ENCODE results near the gene P3H3. TPM values are rescaled to one million over a fixed set of nuclear protein-coding genes. Genes with fewer than 3 reads are reported as not detected.

The P3H3 gene
- total RNA-seq, 1 experiment from 2014 or later = 56.4 TPM

DNA sequence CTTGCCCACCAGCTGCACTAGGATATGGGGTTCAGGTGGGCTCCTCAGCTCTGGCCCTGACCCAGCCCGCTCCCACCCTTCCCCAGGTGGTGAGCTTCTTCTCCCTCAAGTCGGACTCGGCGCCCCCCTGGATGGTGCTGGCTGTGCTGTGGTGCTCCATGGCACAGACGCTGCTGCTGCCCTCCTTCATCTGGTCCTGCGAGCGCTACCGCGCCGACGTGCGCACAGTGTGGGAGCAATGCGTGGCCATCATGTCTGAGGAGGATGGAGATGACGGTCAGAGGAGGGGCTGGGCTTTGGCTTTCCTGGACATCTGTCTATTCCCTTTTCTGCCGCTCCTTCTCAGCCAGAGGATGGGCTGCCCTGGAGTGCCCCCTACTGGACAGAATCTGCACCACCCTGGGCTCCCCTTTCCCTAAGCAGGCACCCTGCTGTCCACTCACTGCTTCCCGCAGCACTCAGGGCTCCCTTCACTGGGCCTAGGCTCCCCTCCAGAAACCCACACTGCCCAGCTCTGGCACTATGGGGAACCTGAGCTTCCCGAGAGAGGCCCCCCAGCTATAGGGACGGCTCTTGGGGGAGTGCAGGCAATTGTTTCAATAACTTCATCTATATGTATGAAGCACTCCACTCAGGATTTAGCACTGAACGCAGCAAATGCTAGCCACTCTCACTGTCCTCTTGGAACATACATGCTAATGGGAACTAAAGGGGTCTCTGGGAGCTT lies 2.6 kb upstream of the P3H3 start:
- peak; percentile 94 for DNase-seq (ENCODE audit: low spot score)
- in situ Hi-C loops (cut with HindIII; ENCODE audit: low sequenced_read_pairs) = no loop called here

DNA sequence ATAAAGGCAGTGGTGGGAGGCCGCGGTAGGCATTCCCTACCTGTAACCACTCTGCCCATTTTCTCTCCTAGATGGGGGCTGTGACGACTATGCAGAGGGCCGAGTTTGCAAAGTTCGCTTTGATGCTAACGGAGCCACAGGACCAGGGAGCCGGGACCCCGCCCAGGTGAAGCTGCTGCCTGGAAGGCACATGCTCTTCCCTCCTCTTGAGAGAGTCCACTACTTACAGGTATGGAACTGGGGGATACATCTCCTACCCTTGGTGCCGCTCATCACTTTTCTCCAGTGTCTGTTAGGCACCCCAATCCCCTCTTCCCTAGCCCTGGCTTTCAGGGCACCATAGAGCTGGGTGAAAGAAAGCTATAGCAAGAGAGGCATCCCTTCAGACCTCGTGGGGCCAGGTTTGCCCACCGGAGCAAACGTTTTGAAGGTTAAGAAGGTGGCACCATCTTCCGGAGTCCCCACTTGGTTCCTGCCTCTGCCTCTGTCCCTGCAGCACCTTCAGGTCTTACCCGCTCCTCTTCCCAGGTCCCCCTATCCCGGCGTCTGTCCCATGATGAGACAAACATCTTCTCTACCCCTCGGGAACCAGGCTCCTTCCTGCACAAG lies 2.0 kb upstream of the P3H3 start:
- no peak for DNase-seq (ENCODE audit: low spot score)
- in situ Hi-C loops (cut with HindIII; ENCODE audit: low sequenced_read_pairs) = no loop called here

DNA sequence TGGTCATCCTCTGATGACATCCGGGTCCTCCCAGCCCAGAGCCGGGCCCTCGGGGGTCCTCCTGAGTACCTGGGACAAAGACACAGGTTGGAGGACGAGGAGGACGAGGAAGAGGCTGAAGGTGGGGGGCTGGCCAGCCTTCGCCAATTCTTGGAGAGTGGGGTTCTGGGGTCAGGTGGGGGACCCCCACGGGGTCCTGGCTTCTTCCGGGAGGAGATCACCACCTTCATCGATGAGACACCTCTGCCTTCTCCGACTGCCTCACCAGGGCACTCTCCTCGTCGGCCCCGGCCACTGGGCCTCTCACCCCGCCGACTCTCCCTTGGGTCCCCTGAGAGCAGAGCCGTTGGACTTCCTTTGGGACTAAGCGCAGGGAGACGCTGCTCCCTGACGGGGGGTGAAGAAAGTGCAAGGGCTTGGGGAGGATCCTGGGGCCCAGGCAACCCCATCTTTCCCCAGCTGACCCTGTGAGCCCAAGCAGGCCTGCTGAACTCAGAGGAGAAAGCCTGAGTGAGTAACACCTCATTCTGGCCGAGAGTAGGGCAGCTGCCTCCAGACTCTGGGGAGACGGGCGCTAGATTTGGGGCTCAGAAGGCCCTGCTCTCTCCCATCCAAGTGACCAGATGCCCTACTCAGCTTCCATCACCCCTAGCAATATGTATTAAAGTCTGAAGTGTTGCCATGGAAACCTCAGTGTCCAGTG lies 1.3 kb upstream of the P3H3 start:
- in situ Hi-C loops (cut with HindIII; ENCODE audit: low sequenced_read_pairs) = no loop called here
- DNase-seq (ENCODE audit: low spot score) = no peak

DNA sequence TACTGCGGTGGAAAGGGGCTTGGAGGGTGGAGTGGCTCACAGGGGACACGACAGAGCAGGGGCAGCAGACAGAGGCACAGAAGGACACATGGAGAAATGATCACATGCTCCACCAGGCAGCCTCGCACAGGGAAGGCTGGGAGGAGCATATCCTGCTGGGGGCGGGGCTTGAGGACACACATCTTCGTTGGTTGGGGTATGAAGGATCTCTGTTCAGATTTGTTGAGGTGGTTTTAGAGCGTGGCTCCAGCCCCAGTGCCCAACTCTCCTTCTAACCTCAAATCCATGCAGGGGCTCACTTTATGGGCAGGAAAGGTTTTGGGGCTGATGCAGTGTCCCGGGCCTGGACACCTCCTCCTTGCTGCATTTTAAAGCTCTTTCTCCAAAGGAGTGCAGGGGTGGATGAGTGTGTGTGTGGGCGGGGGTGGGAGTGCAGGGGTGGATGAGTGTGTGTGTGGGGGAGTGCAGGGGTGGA lies 733 bp upstream of the P3H3 start:
- peak; percentile 96 for DNase-seq (ENCODE audit: low spot score)
- in situ Hi-C loops (cut with HindIII; ENCODE audit: low sequenced_read_pairs) = no loop called here

DNA sequence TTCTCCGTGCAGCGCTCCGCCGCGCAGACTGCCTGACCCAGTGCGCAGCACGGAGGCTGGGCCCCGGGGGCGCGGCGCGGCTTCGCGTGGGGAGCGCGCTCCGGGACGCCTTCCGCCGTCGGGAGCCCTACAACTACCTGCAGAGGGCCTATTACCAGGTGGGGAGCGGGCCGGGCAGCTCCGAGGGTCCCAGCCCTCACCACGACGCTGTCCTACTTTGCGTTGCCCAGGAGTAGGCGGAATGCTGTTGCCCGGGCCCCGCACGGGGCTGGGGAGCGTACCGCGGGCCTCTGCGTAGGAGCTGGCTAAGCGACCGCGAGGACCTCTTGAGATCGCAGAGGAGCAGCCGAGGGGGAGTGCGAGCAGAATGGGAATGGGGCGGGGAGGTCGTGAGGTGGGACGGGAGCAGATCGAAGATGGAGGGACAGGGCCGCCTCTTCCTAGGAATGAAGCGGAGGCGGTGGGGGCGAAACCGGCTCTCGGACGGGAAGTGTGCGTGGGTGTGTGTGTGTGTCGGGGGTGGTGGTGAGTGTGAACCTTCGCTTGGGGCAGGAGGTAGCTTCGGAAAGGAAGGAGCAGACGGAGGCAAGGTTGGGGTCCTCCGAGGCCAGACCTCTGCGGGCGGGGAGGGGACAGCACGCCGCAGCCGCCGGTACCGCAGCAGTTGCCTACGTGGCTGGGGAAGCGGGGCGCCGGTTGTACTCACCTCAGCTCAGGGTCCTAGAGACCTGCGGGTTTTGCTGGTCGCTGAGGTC lies 751 bp downstream of the P3H3 start:
- in situ Hi-C loops (cut with HindIII; ENCODE audit: low sequenced_read_pairs) = no loop called here
- DNase-seq (ENCODE audit: low spot score) = peak; percentile 82

DNA sequence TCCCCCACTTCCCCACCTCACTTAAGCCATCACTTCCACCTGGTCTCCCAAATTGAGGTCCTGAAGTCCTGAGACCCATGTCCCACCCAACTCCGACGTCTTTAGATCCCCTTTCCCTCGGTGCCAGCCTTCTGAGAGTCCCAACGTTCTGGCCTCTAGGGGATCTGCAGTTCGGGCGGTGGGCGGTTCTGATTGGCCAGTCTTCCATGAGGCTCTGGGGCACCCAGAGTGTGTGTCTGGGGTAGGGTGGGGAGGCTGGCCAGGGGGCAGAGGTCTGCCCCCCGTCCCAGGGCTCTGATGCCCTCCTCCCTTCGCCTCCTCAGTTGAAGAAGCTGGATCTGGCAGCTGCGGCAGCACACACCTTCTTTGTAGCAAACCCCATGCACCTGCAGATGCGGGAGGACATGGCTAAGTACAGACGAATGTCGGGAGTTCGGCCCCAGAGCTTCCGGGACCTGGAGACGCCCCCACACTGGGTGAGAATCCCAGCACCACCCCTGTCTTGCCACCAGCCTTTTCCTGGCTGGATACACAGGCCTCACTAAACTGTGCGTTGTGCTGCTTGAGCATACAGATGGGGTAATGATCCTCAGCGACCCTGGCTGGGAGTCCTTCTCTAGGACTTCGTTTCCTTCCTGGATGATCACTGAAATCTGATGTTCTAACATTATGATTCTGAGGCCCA lies 1.5 kb downstream of the P3H3 start:
- in situ Hi-C loops (cut with HindIII; ENCODE audit: low sequenced_read_pairs) = no loop called here
- DNase-seq (ENCODE audit: low spot score) = no peak

DNA sequence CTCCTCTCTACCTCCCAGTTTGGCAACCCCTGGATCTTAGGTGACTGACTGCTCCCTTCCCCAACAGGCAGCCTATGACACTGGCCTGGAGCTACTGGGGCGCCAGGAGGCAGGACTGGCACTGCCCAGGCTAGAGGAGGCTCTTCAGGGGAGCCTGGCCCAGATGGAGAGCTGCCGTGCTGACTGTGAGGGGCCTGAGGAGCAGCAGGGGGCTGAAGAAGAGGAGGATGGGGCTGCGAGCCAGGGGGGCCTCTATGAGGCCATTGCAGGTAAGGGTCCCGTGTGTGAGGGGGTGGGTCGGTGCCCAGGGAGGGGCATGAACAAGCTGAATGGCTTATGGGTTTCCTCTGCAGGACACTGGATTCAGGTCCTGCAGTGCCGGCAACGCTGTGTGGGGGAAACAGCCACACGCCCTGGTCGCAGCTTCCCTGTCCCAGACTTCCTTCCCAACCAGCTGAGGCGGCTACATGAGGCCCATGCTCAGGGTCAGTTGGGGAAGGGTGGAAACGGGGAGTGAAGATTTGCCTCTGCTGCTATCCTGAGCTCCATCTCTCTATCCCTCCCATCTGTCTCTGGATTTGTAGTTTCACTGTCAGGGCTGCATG lies 2.2 kb downstream of the P3H3 start:
- DNase-seq (ENCODE audit: low spot score) = no peak
- in situ Hi-C loops (cut with HindIII; ENCODE audit: low sequenced_read_pairs) = no loop called here

DNA sequence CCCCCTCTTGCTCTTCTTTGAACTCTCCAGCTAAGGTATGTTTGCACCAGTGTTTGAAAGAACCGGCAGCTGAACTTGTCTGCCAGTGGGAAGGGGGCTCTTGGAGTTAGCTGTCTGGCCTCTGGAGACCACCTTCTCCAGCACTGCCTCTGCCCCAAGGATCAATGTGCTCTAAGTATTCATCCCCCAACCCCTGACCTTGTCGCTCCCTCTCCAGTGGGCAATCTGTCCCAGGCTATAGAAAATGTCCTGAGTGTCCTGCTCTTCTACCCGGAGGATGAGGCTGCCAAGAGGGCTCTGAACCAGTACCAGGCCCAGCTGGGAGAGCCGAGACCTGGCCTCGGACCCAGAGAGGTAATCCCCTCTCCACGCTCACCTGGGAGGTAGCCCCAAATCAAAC lies 2.8 kb downstream of the P3H3 start:
- in situ Hi-C loops (cut with HindIII; ENCODE audit: low sequenced_read_pairs) = no loop called here
- no peak for DNase-seq (ENCODE audit: low spot score)

DNA sequence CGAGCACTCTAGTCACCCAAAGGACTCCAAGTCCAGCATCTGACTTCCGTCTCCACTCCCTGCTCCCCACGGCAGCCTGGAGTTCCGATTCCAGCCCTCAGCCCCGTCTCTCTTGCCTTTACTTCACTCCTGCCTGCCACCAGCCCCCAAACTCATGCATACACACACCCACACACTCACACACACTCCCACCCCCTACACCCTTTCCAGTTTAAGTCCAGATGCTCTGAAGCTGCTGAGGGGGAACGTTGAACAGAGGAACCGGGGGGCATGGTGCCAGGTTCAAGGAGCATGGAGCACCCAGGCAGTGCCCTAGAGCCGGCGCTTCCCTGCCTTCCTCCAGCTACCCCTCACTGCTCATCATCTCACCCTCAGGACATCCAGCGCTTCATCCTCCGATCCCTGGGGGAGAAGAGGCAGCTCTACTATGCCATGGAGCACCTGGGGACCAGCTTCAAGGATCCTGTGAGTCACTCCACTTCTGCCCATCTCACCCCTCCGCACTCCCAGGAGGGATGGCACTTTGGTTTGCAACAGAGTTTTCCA lies 3.3 kb downstream of the P3H3 start:
- in situ Hi-C loops (cut with HindIII; ENCODE audit: low sequenced_read_pairs) = no loop called here
- no peak for DNase-seq (ENCODE audit: low spot score)

DNA sequence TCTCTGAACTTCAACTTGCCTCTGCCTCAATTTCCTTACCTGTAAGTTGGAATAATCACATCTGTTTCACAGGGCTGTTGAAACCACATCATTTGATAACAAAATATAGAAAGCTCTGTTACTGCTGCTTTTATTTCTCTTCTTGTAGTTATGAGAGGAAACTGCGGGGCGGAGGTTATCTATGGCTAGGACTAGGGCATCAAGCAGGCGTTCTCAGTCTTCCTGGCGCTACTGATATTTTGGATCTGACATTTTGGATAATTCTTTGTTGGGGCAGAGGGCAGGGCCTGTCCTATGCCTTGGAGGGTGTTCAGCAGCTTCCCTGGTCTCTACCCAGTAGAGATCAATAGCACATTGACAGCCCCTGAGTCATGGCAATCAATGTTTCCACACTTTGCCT lies 3.9 kb downstream of the P3H3 start:
- in situ Hi-C loops (cut with HindIII; ENCODE audit: low sequenced_read_pairs) = no loop called here
- DNase-seq (ENCODE audit: low spot score) = no peak

DNA sequence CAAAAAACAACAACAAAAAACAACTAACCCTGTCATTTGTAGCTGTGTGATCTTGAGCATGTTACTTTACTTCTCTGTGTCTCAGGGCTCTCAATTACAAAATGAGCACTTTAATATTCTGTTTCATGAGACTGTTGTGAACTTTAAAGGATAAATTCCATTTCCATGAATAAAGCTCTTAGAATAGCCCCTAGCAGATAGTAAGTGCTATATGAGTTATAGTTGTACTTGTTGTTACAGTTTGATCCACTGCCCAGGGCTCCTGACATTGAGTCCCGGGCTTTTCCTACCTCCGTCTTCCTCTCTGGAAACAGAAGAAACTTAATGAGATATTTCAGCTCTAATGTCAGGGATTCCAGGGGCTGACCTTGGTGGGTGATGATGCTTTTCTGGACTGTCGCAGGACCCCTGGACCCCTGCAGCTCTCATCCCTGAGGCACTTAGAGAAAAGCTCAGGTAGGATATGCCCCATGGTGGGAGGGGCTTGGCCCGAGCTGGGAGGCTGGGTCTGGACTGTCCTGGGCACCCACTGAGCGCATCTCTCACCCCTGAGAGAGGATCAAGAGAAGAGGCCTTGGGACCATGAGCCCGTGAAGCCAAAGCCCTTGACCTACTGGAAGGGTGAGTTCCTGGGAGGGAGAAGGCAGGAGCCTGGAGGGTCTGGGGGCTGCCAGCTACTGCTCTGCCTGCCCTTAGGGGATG lies 5.1 kb downstream of the P3H3 start:
- no peak for DNase-seq (ENCODE audit: low spot score)
- in situ Hi-C loops (cut with HindIII; ENCODE audit: low sequenced_read_pairs) = no loop called here

DNA sequence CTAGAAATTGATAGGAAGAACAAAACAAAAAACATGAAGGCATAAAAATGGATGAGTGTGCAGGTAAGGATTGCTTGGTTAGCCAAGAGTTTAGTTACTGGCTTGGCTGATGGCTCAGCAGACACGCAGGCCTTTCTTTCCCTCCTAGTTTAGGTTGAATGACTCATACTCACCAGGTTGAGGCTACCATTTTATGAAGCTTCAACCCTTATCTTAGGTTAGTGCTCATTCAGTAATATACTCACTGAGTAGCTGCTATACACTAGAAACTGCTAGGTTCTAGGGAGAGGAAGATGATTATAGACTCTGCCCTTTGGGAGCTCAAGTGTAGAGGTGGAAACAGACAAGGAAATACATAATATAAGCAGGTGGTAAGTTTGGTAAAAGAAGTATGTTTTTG lies 6.0 kb downstream of the P3H3 start:
- in situ Hi-C loops (cut with HindIII; ENCODE audit: low sequenced_read_pairs) = no loop called here
- DNase-seq (ENCODE audit: low spot score) = no peak

DNA sequence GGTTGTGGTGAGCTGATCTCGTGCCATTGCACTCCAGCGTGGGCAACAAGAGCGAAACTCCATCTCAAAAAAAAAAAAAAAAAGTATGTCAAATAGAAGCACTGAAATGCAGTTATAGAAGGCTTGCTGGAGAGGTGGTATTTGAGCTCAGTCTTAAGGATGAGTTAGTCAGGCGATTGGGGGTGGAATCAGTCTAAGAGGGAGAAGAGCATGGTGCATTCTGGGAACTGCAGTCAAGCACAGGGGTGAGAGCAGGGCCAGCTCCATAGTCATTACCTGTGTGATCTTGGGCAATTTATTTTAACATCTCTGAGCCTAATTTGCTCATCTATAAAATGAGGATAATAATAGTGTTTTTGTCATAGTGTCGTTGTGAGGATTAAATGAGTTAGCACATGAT lies 6.7 kb downstream of the P3H3 start:
- no peak for DNase-seq (ENCODE audit: low spot score)
- in situ Hi-C loops (cut with HindIII; ENCODE audit: low sequenced_read_pairs) = no loop called here

DNA sequence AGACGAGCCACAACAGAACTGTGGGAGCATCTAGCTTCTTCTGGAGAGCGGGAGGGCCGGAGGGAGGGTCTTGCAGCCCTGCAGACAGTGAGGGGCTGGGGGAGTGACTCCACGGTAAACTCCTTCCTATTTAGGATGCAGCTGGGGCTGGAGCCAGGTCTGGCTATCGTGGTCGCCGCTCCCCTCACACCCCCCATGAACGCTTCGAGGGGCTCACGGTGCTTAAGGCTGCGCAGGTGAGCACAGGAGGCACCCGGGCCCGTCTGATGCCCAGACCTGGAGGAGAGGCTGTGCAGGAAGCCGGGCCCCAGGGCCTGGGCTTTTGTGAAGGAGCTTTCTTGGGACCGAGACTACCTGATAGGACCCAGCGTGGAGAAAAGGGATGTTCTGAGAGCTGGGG lies 8.6 kb downstream of the P3H3 start:
- in situ Hi-C loops (cut with HindIII; ENCODE audit: low sequenced_read_pairs) = no loop called here
- DNase-seq (ENCODE audit: low spot score) = no peak

DNA sequence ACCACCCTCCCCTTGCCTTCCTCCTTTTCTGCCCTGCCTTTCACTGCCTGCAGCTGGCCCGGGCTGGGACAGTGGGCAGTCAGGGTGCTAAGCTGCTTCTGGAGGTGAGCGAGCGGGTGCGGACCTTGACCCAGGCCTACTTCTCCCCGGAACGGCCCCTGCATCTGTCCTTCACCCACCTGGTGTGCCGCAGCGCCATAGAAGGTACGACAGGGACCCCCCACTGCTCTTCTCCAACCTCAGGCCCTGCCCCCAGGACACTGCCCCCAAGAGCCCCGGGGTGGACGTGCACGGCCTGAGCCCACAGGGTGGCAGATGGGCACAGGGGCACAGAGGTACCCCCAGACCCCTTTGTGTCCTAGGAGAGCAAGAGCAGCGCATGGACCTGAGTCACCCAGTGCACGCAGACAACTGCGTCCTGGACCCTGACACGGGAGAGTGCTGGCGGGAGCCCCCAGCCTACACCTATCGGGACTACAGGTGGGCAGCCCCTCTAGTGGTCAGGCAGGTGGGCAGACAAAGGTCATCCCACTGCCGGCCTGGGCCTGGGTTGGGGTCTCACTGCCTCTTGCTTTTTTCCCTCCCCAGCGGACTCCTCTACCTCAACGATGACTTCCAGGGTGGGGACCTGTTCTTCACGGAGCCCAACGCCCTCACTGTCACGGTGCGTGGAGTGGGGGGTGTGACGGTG lies 9.3 kb downstream of the P3H3 start:
- no peak for DNase-seq (ENCODE audit: low spot score)
- in situ Hi-C loops (cut with HindIII; ENCODE audit: low sequenced_read_pairs) = no loop called here

DNA sequence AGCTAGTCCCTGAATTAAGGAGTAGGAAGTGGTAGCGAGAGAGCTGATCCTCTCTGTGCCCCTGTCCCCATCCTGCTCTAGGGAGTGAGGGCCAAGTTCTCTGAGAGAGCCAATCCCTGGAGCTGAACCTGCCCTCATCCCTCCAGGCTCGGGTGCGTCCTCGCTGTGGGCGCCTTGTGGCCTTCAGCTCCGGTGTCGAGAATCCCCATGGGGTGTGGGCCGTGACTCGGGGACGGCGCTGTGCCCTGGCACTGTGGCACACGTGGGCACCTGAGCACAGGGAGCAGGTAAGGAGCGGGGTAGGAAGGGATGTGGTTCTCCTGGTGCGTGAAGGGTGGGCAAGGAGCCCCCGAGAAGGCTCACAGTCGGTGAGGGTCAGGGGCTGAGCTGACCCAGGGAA lies 10.6 kb downstream of the P3H3 start:
- no peak for DNase-seq (ENCODE audit: low spot score)
- in situ Hi-C loops (cut with HindIII; ENCODE audit: low sequenced_read_pairs) = no loop called here

DNA sequence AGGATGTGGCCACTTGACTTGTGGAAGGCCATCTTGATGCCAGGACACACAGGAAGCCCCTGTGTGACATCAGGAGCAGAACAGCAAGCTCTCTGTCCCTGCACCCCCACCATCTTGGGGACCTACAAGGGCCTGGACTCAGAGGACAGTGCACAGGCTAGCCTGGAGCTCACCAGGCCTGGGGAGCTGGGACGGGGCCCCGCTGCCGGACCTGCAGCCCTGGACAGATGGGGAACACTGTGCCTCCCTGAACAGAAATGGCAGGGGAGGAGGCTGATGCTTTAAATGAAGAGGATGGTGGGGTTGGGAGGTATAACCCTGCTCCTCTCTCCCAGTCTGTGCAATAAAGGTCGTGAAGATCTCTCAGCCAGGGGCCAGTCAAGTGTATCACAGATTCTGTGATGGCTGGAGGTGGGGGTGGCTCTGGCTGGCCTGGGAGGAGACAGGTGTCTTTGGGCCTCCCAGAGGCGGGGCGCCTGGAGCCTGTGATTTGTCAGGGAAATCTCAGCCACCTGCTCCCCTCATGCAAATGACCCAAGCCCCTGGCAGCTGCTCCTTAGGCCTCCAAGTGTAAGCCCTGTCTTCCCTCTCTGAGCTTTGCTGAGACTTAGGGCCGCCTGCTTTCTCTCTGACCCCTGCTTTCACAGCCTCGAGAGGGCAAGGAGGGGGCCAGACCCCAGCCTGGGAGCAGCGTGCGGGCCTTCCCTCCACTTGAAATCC lies 11.4 kb downstream of the P3H3 start:
- peak; percentile 85 for DNase-seq (ENCODE audit: low spot score)
- in situ Hi-C loops (cut with HindIII; ENCODE audit: low sequenced_read_pairs) = no loop called here
